HEK293T (cell line): ENCODE results near the gene JUNB.

Source experiments
- CTCF ChIA-PET: fragments of 350-600 bp; formaldehyde crosslinking; extraction: SDS; loops from one replicate; lab custom pipeline; 2021; ENCODE audit warnings: antibody characterized with exemption, inconsistent platforms; lab: Yijun Ruan, JAX
- POLR2A ChIA-PET: fragments of 350-600 bp; formaldehyde crosslinking; extraction: SDS; loops from one replicate; lab custom pipeline; 2020; ENCODE audit warnings: antibody characterized with exemption, inconsistent platforms; lab: Yijun Ruan, JAX
- DNase-seq: peaks from one replicate; pipeline ENCODE4 v3.0.0; 2012; ENCODE audit warnings: mixed read lengths; ENCODE audit errors: extremely low spot score
- ARNT ChIP-seq: fragments of 450-650 bp; IDR thresholded peaks from 2 replicates; pipeline ENCODE4 v1.6.1; 2017; ENCODE audit warnings: mild to moderate bottlenecking
- BHLHE40 ChIP-seq: fragments of 450-650 bp; IDR thresholded peaks from 2 replicates; pipeline ENCODE4 v1.6.1; 2016; ENCODE audit warnings: mild to moderate bottlenecking, moderate library complexity, borderline replicate concordance
- CTBP1 ChIP-seq: fragments of 450-650 bp; IDR thresholded peaks from 2 replicates; pipeline ENCODE4 v1.6.1; 2016; ENCODE audit warnings: borderline replicate concordance
- ELF4 ChIP-seq: fragments of 450-650 bp; IDR thresholded peaks from 2 replicates; pipeline ENCODE4 v1.6.1; 2017; ENCODE audit warnings: antibody characterized with exemption
- FOXA1 ChIP-seq: fragments of 450-650 bp; IDR thresholded peaks from 2 replicates; pipeline ENCODE4 v1.6.1; 2016; ENCODE audit warnings: mild to moderate bottlenecking
- FOXK2 ChIP-seq: fragments of 450-650 bp; IDR thresholded peaks from 2 replicates; pipeline ENCODE4 v1.6.1; 2016; ENCODE audit warnings: mild to moderate bottlenecking
- FOXM1 ChIP-seq: fragments of 450-650 bp; IDR thresholded peaks from 2 replicates; pipeline ENCODE4 v1.6.1; 2017; ENCODE audit warnings: mild to moderate bottlenecking, borderline replicate concordance
- HDGF ChIP-seq: fragments of 450-650 bp; IDR thresholded peaks from 2 replicates; pipeline ENCODE4 v1.6.1; 2017; ENCODE audit warnings: antibody characterized with exemption, borderline replicate concordance
- L3MBTL2 ChIP-seq: fragments of 450-650 bp; conservative IDR thresholded peaks from 2 replicates; pipeline ENCODE4 v1.6.1; 2016; ENCODE audit warnings: mild to moderate bottlenecking
- LEF1 ChIP-seq: fragments of 450-650 bp; IDR thresholded peaks from 2 replicates; pipeline ENCODE4 v1.6.1; 2017; ENCODE audit warnings: mild to moderate bottlenecking, borderline replicate concordance
- NFRKB ChIP-seq: fragments of 450-650 bp; IDR thresholded peaks from 2 replicates; pipeline ENCODE4 v1.6.1; 2016; ENCODE audit warnings: mild to moderate bottlenecking, moderate library complexity
- SP1 ChIP-seq: fragments of 450-650 bp; IDR thresholded peaks from 2 replicates; pipeline ENCODE4 v1.6.1; 2017
- SUZ12 ChIP-seq: fragments of 450-650 bp; IDR thresholded peaks from 2 replicates; pipeline ENCODE4 v1.6.1; 2016; ENCODE audit warnings: mild to moderate bottlenecking
- TARDBP ChIP-seq: fragments of 450-650 bp; IDR thresholded peaks from 2 replicates; pipeline ENCODE4 v1.6.1; 2016
- ZNF384 ChIP-seq: fragments of 450-650 bp; IDR thresholded peaks from 2 replicates; pipeline ENCODE4 v1.6.1; 2016
- TF ChIP-seq, protein P1 (sequence below): fragments of 450-650 bp; IDR thresholded peaks from 2 replicates; pipeline ENCODE4 v1.6.1; 2016

JUNB gene

GRCh38 chr19:12783849-12784393 is 7.4 kb upstream of the JUNB start:
- no peak for TF ChIP-seq FOXK2
- no peak for TF ChIP-seq L3MBTL2
- no peak for TF ChIP-seq ELF4
- no peak for TF ChIP-seq SP1
- TF ChIP-seq FOXA1 = no peak
- CTCF ChIA-PET = interaction anchor here (1.3 kb wide), 1 partner anchor 12 kb away, joined by 3 read pairs; no protein-coding TSS in a partner anchor
- POLR2A ChIA-PET = interaction anchor here (2.6 kb wide), 1 partner anchor 8 kb away, joined by 26 read pairs; the partner anchor contains the start of gene JUNB
- no peak for DNase-seq

GRCh38 chr19:12784394-12784870 is 6.9 kb upstream of the JUNB start:
- ChIA-PET CTCF (no interaction called here), POLR2A (no interaction called here)
- no peak for DNase-seq
- TF ChIP-seq, protein P1, sequence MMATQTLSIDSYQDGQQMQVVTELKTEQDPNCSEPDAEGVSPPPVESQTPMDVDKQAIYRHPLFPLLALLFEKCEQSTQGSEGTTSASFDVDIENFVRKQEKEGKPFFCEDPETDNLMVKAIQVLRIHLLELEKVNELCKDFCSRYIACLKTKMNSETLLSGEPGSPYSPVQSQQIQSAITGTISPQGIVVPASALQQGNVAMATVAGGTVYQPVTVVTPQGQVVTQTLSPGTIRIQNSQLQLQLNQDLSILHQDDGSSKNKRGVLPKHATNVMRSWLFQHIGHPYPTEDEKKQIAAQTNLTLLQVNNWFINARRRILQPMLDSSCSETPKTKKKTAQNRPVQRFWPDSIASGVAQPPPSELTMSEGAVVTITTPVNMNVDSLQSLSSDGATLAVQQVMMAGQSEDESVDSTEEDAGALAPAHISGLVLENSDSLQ = no peak
- no peak for TF ChIP-seq SUZ12

DNA sequence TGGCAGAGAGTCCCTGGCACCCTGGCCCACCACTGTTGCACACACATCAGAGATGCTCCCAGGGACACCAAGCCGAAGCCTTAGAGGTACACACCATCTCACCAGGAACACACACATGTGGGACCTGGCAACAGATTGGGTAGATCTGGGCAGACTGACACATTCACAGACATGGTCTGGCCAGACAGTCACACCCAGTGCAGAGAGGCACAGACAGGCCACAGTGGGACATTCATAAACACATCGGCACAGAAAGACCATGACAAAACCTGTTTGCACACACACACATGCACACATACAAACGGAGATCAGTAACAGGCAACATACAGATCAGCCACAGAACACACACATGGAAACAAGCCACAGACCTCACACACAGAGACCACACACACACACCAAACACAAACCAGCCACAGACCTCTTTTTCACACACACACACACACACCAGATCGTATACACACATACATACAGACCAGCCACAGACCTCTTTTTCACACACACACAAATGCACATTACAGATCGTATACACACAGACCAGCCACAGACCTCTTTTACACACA is 6.3 kb upstream of the JUNB start:
- CTCF ChIA-PET = no interaction called here
- POLR2A ChIA-PET = no interaction called here
- no peak for DNase-seq
- no peak for TF ChIP-seq SP1
- peak; percentile 71 for TF ChIP-seq TARDBP

- DNase-seq = no peak
- CTCF ChIA-PET = no interaction called here
- POLR2A ChIA-PET = no interaction called here
- TF ChIP-seq, protein P1 = no peak
- TF ChIP-seq ARNT = no peak
Observed at GRCh38 chr19:12785431-12786031, 5.8 kb upstream of the JUNB start.

GRCh38 chr19:12786141-12786870 is 5.0 kb upstream of the JUNB start:
- CTCF ChIA-PET = no interaction called here
- no peak for DNase-seq
- POLR2A ChIA-PET = no interaction called here
- TF ChIP-seq BHLHE40 (no peak), HDGF (no peak), L3MBTL2 (no peak), LEF1 (no peak), ARNT (no peak), ZNF384 (no peak), NFRKB (no peak), SUZ12 (no peak), TARDBP (no peak), FOXK2 (no peak), ELF4 (no peak), SP1 (no peak), CTBP1 (no peak)
- TF ChIP-seq, protein P1 = no peak

DNA sequence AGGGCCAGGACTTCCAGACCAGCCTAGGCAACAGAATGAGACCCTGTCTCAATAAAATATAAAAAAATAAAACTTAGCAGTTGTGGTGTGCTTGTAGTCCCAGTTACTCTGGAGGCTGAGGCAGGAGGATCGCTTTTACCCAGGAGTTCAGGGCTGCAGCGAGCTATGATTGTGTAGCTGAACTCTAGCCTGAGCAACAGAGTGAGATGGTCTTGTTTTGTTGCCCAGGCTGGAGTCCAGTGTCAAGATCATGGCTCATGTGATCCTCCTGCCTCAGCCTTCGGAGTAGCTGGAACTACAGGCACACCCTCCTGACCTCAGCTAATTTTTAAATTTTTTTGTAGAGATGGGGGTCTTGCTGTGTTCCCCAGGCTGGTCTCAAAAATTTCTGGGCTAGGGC is 4.3 kb upstream of the JUNB start:
- CTCF ChIA-PET = no interaction called here
- no peak for TF ChIP-seq ZNF384
- no peak for TF ChIP-seq FOXM1
- TF ChIP-seq FOXK2 = no peak
- no peak for TF ChIP-seq SP1
- no peak for TF ChIP-seq BHLHE40
- no peak for TF ChIP-seq ARNT
- POLR2A ChIA-PET = no interaction called here
- no peak for DNase-seq

DNA sequence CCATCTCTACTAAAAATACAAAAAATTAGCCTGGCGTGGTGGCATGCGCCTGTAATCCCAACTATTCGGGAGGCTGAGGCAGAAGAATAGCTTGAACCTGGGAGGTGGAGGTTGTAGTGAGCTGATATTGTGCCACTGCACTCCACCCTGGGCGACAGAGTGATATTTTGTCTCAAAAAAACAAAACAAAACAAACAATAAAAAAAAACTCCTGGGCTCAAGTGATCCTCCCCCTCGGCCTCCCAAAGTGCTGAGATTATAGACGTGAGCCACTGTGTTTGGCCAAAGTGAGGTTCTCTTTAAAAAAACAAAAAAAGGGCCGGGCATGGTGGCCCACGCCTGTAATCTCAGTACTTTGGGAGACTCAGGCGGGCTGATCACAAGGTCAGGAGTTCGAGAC is 3.8 kb upstream of the JUNB start:
- POLR2A ChIA-PET = interaction anchor here (2.0 kb wide), 1 partner anchor 11 kb away, joined by 6 read pairs; no protein-coding TSS in a partner anchor
- no peak for DNase-seq
- no peak for TF ChIP-seq FOXM1
- no peak for TF ChIP-seq ZNF384
- CTCF ChIA-PET = interaction anchor here (0.7 kb wide), 1 partner anchor 9 kb away, joined by 5 read pairs; no protein-coding TSS in a partner anchor
